A673 (cell line): ENCODE data around the gene DOK4.
"Not testable (repeated sequence)": the region's sequence is repeated elsewhere in the genome, so short reads cannot be mapped to it uniquely, and the experiment has no call there.

Source experiments
- EZH2 ChIP-seq: fragments of 200-600 bp; sonication (generic); IDR thresholded peaks from 2 replicates; pipeline ENCODE4 v1.6.1; 2017; ENCODE audit warnings: borderline replicate concordance, low read depth, mild to moderate bottlenecking, mixed read lengths, antibody characterized with exemption, low read length; ENCODE audit not compliant: poor library complexity, severe bottlenecking
- TF ChIP-seq, protein P1 (sequence below): fragments of 300-800, 200-600 bp; sonication (generic); conservative IDR thresholded peaks from 2 replicates; pipeline ENCODE4 v1.5.1; 2017; ENCODE audit warnings: low read depth, mild to moderate bottlenecking, antibody characterized with exemption, low read length, moderate library complexity, mixed read lengths

DNA sequence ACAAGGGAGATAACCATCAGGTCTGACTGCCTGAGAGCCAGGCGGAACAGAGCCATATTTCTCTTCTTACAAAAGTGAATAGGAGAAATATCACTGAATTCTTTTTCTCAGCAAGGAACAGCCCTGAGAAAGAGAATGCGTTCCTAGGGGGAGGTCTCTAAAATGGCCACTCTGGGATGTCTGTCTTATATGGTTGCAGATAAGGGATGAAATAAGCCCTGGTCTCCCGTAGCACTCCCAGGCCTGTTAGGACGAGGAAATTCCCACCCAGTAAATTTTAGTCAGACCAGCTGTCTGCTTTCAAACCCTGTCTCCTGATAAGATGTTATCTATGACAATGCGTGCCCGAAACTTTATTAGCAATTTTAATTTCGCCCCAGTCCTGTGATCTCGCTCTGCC lies 46.3 kb downstream of the DOK4 start:
- TF ChIP-seq, protein P1, sequence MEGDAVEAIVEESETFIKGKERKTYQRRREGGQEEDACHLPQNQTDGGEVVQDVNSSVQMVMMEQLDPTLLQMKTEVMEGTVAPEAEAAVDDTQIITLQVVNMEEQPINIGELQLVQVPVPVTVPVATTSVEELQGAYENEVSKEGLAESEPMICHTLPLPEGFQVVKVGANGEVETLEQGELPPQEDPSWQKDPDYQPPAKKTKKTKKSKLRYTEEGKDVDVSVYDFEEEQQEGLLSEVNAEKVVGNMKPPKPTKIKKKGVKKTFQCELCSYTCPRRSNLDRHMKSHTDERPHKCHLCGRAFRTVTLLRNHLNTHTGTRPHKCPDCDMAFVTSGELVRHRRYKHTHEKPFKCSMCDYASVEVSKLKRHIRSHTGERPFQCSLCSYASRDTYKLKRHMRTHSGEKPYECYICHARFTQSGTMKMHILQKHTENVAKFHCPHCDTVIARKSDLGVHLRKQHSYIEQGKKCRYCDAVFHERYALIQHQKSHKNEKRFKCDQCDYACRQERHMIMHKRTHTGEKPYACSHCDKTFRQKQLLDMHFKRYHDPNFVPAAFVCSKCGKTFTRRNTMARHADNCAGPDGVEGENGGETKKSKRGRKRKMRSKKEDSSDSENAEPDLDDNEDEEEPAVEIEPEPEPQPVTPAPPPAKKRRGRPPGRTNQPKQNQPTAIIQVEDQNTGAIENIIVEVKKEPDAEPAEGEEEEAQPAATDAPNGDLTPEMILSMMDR = not testable (repeated sequence)
- TF ChIP-seq EZH2 = not testable (repeated sequence)
